8988T (cell line): ENCODE measurements around the gene ADCY7.

Experiments
- DNase-seq: peaks from one replicate; pipeline ENCODE4 v3.0.0; 2011

The ADCY7 gene

GRCh38 chr16:50251375-50252081 is 14.8 kb upstream of the ADCY7 start:
- no peak for DNase-seq

GRCh38 chr16:50252082-50252611 is 14.2 kb upstream of the ADCY7 start:
- no peak for DNase-seq

GRCh38 chr16:50252874-50253513 is 13.4 kb upstream of the ADCY7 start:
- DNase-seq, result no peak

- DNase-seq, result no peak
Measured at GRCh38 chr16:50253514-50253910, 12.8 kb upstream of the ADCY7 start.

GRCh38 chr16:50254072-50254471 is 12.3 kb upstream of the ADCY7 start:
- DNase-seq, result no peak

GRCh38 chr16:50255538-50255937 is 10.8 kb upstream of the ADCY7 start:
- no peak for DNase-seq

GRCh38 chr16:50256604-50257003 is 9.7 kb upstream of the ADCY7 start:
- DNase-seq, result no peak

GRCh38 chr16:50257876-50258275 is 8.5 kb upstream of the ADCY7 start:
- DNase-seq, result no peak

- no peak for DNase-seq
Measured at GRCh38 chr16:50259334-50260205, 6.8 kb upstream of the ADCY7 start.

- no peak for DNase-seq
Measured at GRCh38 chr16:50260206-50261159, 5.9 kb upstream of the ADCY7 start.

- DNase-seq, result no peak
Measured at GRCh38 chr16:50261160-50261706, 5.1 kb upstream of the ADCY7 start.

GRCh38 chr16:50261707-50262235 is 4.6 kb upstream of the ADCY7 start:
- DNase-seq, result no peak

- DNase-seq, result no peak
Measured at GRCh38 chr16:50263060-50263909, 3.1 kb upstream of the ADCY7 start.

GRCh38 chr16:50263940-50264929 is 2.1 kb upstream of the ADCY7 start:
- DNase-seq, result no peak

GRCh38 chr16:50265260-50265659 is 1.1 kb upstream of the ADCY7 start:
- DNase-seq, result no peak

- DNase-seq, result no peak
Measured at GRCh38 chr16:50265716-50266336, 525 bp upstream of the ADCY7 start.

GRCh38 chr16:50267151-50267631 is 840 bp downstream of the ADCY7 start:
- no peak for DNase-seq

GRCh38 chr16:50267651-50268050 is 1.3 kb downstream of the ADCY7 start:
- no peak for DNase-seq

GRCh38 chr16:50268352-50268751 is 2.0 kb downstream of the ADCY7 start:
- DNase-seq, result no peak
